Activated T-cell treated with anti-CD3 and anti-CD28 coated beads, Interleukin-2, amount 50 U/mL, for 4 hours (primary cell): ENCODE results near the gene HPS4. TPM values are rescaled to one million over a fixed set of nuclear protein-coding genes. Genes with fewer than 3 reads are reported as not detected.
"Not testable (repeated sequence)": the region's sequence is repeated elsewhere in the genome, so short reads cannot be mapped to it uniquely, and the experiment has no call there.

Source experiments
- ATAC-seq, 2 donors: fragments of 200-7000 bp; cut with Tn5 transposase; one replicate each; pipeline ENCODE4 v1.10.0; 2021
- DNase-seq: peaks from one replicate; pipeline ENCODE4 v3.0.0-alpha.2; 2020
- H3K27me3 Mint-ChIP-seq: one replicate; pipeline ENCODE4 v1.8.0; 2021; ENCODE audit warnings: low read depth, mixed read lengths
- H3K36me3 Mint-ChIP-seq: one replicate; pipeline ENCODE4 v1.8.0; 2022; ENCODE audit warnings: mixed read lengths; ENCODE audit not compliant: insufficient read depth
- H3K4me1 Mint-ChIP-seq: one replicate; pipeline ENCODE4 v1.8.0; 2021; ENCODE audit warnings: low read depth, mixed read lengths
- H3K4me3 Mint-ChIP-seq: one replicate; pipeline ENCODE4 v1.8.0; 2021; ENCODE audit warnings: mild to moderate bottlenecking, moderate library complexity, mixed read lengths
- H3K9me3 Mint-ChIP-seq: one replicate; pipeline ENCODE4 v1.8.0; 2021; ENCODE audit warnings: mixed read lengths
- total RNA-seq, 3 donors: library from RNA; stranded (reverse); gene quantifications; one replicate each; pipeline ENCODE4 v1.2.1, GENCODE V29; 2021

HPS4 gene
- total RNA-seq = 10 to 100 TPM; 30.8 to 34.1 (median 33.8) TPM

DNA sequence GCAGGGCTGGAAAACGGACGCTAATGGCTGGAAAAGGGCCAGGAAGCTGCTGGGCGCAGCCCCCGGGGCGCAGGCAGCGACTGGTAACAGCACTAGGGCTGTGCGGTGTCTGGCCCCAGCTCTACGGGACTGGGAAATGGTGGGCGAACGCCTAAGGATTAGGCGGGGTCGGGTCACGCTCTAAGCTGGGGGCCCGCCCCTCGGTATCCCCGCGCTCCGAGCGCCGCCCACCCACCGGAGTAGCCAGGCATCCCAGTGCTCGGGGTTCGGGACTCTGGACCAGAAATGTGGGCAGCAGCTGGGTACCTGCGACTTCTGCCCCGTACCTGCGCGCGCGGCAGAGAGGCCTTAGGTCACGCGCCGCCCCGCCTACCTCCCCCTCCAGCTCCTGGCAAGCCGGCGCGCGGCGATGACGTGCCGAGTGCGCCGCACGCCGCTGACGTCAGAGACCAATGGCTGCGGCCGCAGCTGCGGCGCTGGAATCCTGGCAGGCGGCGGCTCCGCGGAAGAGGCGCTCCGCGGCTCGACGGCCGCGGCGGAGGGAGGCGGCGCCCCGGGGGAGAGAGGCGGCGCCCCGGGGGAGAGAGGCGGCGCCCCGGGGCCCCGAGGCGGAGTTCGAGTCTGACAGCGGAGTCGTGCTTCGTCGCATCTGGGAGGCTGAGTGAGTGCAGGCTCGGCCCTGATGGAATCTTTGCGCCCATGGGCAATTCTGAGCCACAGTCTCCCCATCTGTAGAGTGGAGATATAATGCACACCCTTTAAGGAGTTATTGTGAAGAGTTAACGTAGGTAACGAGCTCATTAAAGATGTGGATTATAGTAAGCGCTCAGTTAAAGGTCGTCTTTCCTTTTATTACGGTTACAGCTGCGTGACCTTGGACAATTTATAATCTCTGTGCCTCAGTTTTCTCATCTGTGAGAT is at the start of gene HPS4, which contains the start of gene SRRD:
HPS4 (minus strand) TSS at position 345 of the 921 bp plus-strand sequence. CDS start 2,021 bp downstream, outside the sequence.
SRRD (plus strand) TSS at position 439 of the 921 bp plus-strand sequence; CDS start at position 453, 14 bp downstream.
- Mint-ChIP-seq H3K27me3 (no peaks in the 10 kb centered on the region), H3K4me3 (peak within 1 kb of the TSS; percentile 95), H3K36me3 (peaks cover 13% of the 10 kb centered on the region), H3K4me1 (peaks cover 63% of the 10 kb centered on the region), H3K9me3 (no peaks in the 10 kb centered on the region)
- peak; percentile 83 to 90 for ATAC-seq
- peak; percentile 93 for DNase-seq

- Mint-ChIP-seq H3K27me3 (no peaks in the 10 kb centered on the region), H3K36me3 (peaks cover 30% of the 10 kb centered on the region), H3K4me1 (peaks cover 8% of the 10 kb centered on the region), H3K9me3 (no peaks in the 10 kb centered on the region), H3K4me3 (no peak overlapping the region)
- ATAC-seq (no peak), DNase-seq (no peak)
Observed at GRCh38 chr22:26529345-26529744, 45.8 kb upstream of the HPS4 start.

- not testable (repeated sequence) for ATAC-seq, DNase-seq, H3K4me1 Mint-ChIP-seq, H3K9me3 Mint-ChIP-seq, H3K4me3 Mint-ChIP-seq, H3K27me3 Mint-ChIP-seq
- H3K36me3 Mint-ChIP-seq = peaks cover 32% of the 10 kb centered on the region
Observed at GRCh38 chr22:26528518-26528917, 44.9 kb upstream of the HPS4 start.

DNA sequence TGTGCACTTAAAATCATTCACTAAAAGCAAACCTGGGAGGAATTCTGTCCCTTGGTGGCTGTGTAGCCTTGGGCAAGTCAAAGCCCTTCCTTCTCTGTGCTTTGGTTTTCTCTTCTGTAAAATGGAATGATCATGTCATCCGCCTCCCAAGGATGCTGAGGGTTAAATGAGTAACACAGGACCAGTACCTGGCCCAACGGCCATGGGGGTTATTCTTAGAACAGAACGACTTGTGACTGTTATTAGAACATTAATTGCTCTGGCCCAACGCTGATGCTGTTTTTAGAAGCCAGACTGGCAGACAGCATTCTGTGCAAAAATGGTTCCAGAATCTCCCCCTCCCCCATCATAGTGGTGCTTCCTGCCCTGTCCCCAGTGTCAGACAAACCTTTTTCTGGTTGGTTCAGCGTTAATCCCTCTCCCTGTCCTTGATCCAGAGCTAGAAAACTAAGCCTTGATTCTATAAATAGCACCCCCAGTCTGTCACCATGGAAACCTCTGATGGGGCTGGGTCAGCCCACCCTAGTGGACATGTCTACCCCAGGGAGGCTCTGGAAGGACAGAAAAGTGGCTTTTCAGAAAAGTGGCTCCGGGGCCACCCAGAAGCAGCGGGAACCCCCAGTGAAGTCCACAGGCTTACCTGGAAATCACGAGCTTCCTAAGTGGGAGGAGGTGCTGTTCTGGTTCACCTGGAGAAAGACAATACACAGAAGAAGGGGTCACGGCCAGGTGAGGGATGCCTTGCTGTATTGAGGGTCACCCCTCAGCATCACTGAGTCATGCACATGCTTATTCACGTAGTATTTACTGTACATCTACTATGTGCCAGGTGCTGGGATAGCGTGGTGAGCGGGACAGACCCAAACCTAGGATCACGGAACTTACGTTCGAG is 44.2 kb upstream of the HPS4 start:
- DNase-seq = no peak
- ATAC-seq = no peak
- H3K4me3 Mint-ChIP-seq = no peak overlapping the region
- H3K4me1 Mint-ChIP-seq = peaks cover 7% of the 10 kb centered on the region
- H3K36me3 Mint-ChIP-seq = peaks cover 32% of the 10 kb centered on the region
- H3K9me3 Mint-ChIP-seq = no peaks in the 10 kb centered on the region
- no peaks in the 10 kb centered on the region for H3K27me3 Mint-ChIP-seq

DNA sequence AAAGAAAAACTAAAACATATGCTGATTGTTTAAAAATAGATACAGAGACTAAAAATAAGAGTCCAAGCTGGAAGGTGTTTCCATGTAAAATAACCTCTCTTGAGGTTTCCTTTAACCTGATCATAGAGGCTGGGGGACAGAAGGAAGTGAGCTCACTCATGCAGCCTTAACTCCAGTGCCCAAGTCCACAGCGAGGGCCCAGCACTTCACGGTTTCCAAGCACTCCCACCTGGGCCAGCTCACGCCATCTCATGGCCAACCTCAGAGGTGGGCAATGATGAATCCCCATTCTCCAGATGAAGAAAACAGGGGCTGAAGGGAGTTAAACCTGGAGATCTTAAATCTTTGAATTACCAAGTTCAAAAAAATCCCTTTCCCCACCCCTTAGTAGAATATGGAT is 43.6 kb upstream of the HPS4 start:
- no peaks in the 10 kb centered on the region for H3K9me3 Mint-ChIP-seq
- peaks cover 30% of the 10 kb centered on the region for H3K36me3 Mint-ChIP-seq
- no peak for DNase-seq
- no peak overlapping the region for H3K4me3 Mint-ChIP-seq
- peaks cover 2% of the 10 kb centered on the region for H3K4me1 Mint-ChIP-seq
- no peak for ATAC-seq
- no peaks in the 10 kb centered on the region for H3K27me3 Mint-ChIP-seq

- Mint-ChIP-seq H3K36me3 (peaks cover 26% of the 10 kb centered on the region), H3K27me3 (no peaks in the 10 kb centered on the region)
Observed at GRCh38 chr22:26525946-26526564, 42.5 kb upstream of the HPS4 start.

GRCh38 chr22:26524870-26525269 is 41.3 kb upstream of the HPS4 start:
- Mint-ChIP-seq H3K4me1 (no peaks in the 10 kb centered on the region), H3K36me3 (peaks cover 18% of the 10 kb centered on the region), H3K4me3 (no peak overlapping the region), H3K27me3 (no peaks in the 10 kb centered on the region), H3K9me3 (no peaks in the 10 kb centered on the region)
- no peak for DNase-seq
- ATAC-seq = no peak

More at GRCh38 chr22:26525946-26526564, 42.5 kb upstream of the HPS4 start:
- no peak for DNase-seq
- Mint-ChIP-seq H3K4me3 (no peak overlapping the region), H3K9me3 (no peaks in the 10 kb centered on the region), H3K4me1 (peaks cover under 1% of the 10 kb centered on the region)
- ATAC-seq = no peak

DNA sequence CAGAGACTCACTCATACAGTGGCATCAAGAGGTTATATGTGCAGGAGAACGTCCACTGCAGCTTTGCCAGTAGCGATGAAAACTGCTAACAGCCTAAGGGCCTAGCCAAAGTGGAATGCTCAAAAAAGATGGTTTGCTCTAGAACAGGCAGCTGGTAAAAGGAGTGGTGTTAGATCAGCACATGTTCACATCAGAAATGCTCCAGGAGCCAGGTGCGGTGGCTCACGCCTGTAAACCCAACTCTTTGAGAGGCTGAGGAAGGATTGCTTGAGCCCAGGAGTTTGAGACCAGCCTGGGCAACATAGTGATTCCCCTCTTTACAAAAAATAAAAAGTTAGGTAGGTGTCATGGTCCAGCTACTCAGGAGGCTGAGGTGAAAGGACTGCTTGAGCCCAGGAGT is 39.0 kb upstream of the HPS4 start:
- H3K27me3 Mint-ChIP-seq = no peaks in the 10 kb centered on the region
- DNase-seq = no peak
- no peak overlapping the region for H3K4me3 Mint-ChIP-seq
- no peaks in the 10 kb centered on the region for H3K9me3 Mint-ChIP-seq
- H3K4me1 Mint-ChIP-seq = no peaks in the 10 kb centered on the region
- peaks cover 17% of the 10 kb centered on the region for H3K36me3 Mint-ChIP-seq
- no peak for ATAC-seq

GRCh38 chr22:26522012-26522411 is 38.4 kb upstream of the HPS4 start:
- Mint-ChIP-seq H3K4me3 (no peak overlapping the region), H3K27me3 (no peaks in the 10 kb centered on the region), H3K36me3 (peaks cover 15% of the 10 kb centered on the region), H3K4me1 (no peaks in the 10 kb centered on the region), H3K9me3 (no peaks in the 10 kb centered on the region)
- ATAC-seq = no peak
- DNase-seq = no peak

DNA sequence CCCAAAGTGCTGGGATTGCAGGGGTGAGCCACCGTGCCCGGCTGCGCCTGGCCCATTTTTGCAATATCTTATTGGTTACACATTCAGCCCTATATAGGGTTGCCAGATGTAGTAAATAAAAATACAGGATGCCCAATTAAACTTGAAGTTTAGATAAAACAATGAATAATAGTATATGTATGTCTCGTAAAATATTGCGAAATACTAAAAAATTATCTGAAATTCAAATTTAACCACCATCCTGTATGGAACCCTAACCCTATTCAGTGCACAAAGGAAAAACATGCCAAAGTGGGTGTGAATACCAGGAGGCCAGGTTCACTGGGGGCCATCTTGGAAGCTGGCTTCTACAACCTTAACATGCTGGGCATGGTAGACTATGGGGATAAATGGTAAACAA is 33.8 kb upstream of the HPS4 start:
- DNase-seq = no peak
- H3K36me3 Mint-ChIP-seq = no peaks in the 10 kb centered on the region
- ATAC-seq = no peak
- H3K27me3 Mint-ChIP-seq = no peaks in the 10 kb centered on the region
- H3K9me3 Mint-ChIP-seq = no peaks in the 10 kb centered on the region
- H3K4me1 Mint-ChIP-seq = peaks cover 17% of the 10 kb centered on the region
- no peak overlapping the region for H3K4me3 Mint-ChIP-seq

DNA sequence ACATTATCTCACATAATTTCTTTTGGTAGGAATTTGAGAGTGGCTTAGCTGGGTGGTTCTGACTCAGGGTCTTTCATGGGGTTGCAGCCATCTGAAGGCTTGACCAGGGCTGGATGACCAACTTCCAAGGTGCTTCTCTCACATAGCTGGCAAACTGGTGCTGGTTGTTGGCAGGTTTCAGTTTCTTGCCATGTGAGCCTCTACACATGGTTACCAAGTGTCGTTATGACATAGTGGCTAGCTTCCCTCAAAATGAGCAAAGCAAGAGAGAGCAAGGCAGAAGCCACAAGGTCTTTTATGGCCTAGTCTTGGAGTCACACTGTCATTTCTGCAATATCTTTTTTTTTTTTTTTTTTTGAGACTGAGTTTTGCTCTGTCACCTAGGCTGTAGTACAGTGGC is 32.9 kb upstream of the HPS4 start:
- ATAC-seq (no peak), DNase-seq (no peak)
- peaks cover 3% of the 10 kb centered on the region for H3K36me3 Mint-ChIP-seq
- no peak overlapping the region for H3K4me3 Mint-ChIP-seq
- peaks cover 25% of the 10 kb centered on the region for H3K4me1 Mint-ChIP-seq
- H3K9me3 Mint-ChIP-seq = no peaks in the 10 kb centered on the region
- no peaks in the 10 kb centered on the region for H3K27me3 Mint-ChIP-seq

DNA sequence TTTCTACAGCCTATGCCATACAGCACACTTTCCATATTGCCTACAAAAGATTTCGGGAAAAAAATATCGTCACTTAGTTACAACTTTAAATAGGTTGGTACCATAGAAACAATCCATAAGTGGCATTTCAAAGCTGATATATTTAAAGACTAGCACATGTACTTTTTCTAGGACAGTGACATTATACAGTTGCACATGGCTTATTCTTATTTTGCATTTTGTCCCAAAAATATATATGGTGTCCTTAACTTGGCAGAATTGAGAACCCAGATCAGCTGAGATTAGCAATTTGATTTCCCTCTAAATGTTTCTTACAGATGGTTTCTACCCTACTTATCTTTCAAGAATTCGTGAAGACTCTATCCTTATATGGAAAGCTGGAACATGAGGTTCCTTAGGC is 32.3 kb upstream of the HPS4 start:
- Mint-ChIP-seq H3K9me3 (no peaks in the 10 kb centered on the region), H3K4me1 (peaks cover 31% of the 10 kb centered on the region), H3K36me3 (peaks cover 6% of the 10 kb centered on the region), H3K27me3 (no peaks in the 10 kb centered on the region), H3K4me3 (no peak overlapping the region)
- ATAC-seq (no peak), DNase-seq (no peak)

DNA sequence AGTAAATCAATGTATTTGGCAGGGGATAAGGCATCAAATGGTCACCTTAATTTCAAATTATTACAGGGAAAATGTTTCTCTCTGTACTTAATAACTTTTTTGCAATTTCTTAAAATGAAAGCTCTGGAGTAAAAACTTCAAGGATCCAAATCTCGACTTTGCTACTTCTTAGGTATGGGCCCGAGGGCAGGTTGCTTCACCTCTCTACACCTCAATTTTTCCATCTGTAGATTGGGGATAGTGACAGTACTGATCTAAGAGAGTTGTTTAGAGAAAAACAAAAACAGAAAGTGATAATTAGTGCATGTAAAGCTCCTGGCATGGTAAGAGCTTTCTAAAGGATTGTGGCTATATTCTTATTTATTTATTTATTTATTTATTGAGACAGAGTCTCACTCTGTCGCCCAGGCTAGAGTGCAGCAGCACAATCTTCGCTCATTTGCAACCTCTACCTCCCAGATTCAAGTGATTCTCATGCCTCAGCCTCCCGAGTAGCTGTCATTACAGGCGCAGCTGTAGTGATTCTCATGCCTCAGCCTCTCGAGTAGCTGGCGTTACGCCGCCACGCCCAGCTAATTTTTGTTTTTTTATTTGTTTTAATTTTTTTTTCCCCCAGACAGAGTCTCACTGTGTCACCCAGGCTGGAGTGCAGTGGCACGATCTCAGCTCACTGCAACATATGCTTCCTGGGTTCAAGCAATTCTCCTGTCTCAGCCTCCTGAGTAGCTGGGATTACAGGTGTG is 31.0 kb upstream of the HPS4 start:
- ATAC-seq = no peak
- Mint-ChIP-seq H3K4me3 (no peak overlapping the region), H3K36me3 (peaks cover 12% of the 10 kb centered on the region), H3K4me1 (peaks cover 41% of the 10 kb centered on the region), H3K27me3 (no peaks in the 10 kb centered on the region), H3K9me3 (no peaks in the 10 kb centered on the region)
- no peak for DNase-seq
